HepG2 (cell line): ENCODE results near the gene TMEM183A. TPM values are rescaled to one million over a fixed set of nuclear protein-coding genes. Genes with fewer than 3 reads are reported as not detected.

Experiments used
- ATAC-seq: fragments of 200-7000 bp; cut with Tn5 transposase; 3 replicates; pipeline ENCODE4 v1.9.1; 2020; ENCODE audit warnings: mild to moderate bottlenecking, moderate library complexity
- BruUV-seq: library from RNA; stranded (reverse); fragments of 400-500 nt; replicated peaks from 2 replicates; lab custom pipeline; 2021; lab: Mats Ljungman, UMichigan
- CTCF ChIA-PET: fragments of 300-600 bp; formaldehyde crosslinking; extraction: SDS; loops from one replicate; lab custom pipeline; 2021; ENCODE audit warnings: low total read pairs, inconsistent platforms, low intra/inter-chr PET ratio; lab: Yijun Ruan, JAX
- POLR2A ChIA-PET: fragments of 350-600 bp; sonication (Branson Sonifier 250); formaldehyde crosslinking; loops from one replicate; lab custom pipeline; 2020; ENCODE audit warnings: antibody characterized with exemption, inconsistent platforms; lab: Yijun Ruan, JAX
- DNase-seq: peaks from one replicate; pipeline ENCODE4 v3.0.0-alpha.2; 2015; ENCODE audit warnings: low spot score
- FAIRE-seq: peaks from 3 replicates; lab custom pipeline; 2011; peaks lifted over from hg19 to GRCh38; lab: Jason Lieb, UNC
- H2AFZ ChIP-seq: one replicate; pipeline ENCODE4 v1.6.1; 2011; ENCODE audit warnings: low read length, inconsistent platforms
- H3K27ac ChIP-seq: fragments of 300-600 bp; 3 replicates; pipeline ENCODE4 v1.8.0; 2011; ENCODE audit warnings: mixed run types, mild to moderate bottlenecking, mixed read lengths, low read length, inconsistent platforms; ENCODE audit not compliant: insufficient read depth; ENCODE audit errors: extremely low read length
- H3K27me3 ChIP-seq, 2 experiments: fragments of 200-600 bp in 1 of 2; 2 replicates in 1 of 2; 3 replicates in 1 of 2; pipeline versions ENCODE4 v1.6.0 to v1.8.0; 2011; ENCODE audit warnings: low read length in 2 of 2, mild to moderate bottlenecking in 2 of 2, moderate library complexity in 2 of 2, inconsistent platforms in 1 of 2; ENCODE audit not compliant: insufficient read depth in 2 of 2, control insufficient read depth in 1 of 2
- H3K36me3 ChIP-seq, 2 experiments: fragments of 200-600 bp in 1 of 2; replicated peaks in 1 of 2; 2 replicates in 1 of 2; 3 replicates in 1 of 2; pipeline versions ENCODE4 v1.5.1 to v1.8.0; 2011; ENCODE audit warnings: low read length in 2 of 2, inconsistent platforms in 1 of 2; ENCODE audit not compliant: insufficient read depth in 2 of 2, control insufficient read depth in 1 of 2
- H3K4me1 ChIP-seq: 2 replicates; pipeline ENCODE4 v1.5.1; 2012; ENCODE audit warnings: low read length, inconsistent platforms; ENCODE audit not compliant: insufficient read depth
- H3K4me2 ChIP-seq: 2 replicates; pipeline ENCODE4 v1.6.0; 2011; ENCODE audit warnings: low read depth, low read length, inconsistent platforms
- H3K4me3 ChIP-seq, 3 experiments: fragments of 200-600 bp in 1 of 3; sonication (generic), shearing (Covaris generic) in 1 of 3; replicated peaks in 1 of 3; 2 replicates each; pipeline ENCODE4 v1.5.1; 2011 to 2016; ENCODE audit warnings: low read length in 3 of 3, inconsistent platforms in 2 of 3, low read depth in 2 of 3, mild to moderate bottlenecking in 2 of 3, control low read depth in 1 of 3, mixed read lengths in 1 of 3; ENCODE audit not compliant: insufficient read depth in 1 of 3
- H3K79me2 ChIP-seq: one replicate; pipeline ENCODE4 v1.6.1; 2011; ENCODE audit warnings: low read length, inconsistent platforms; ENCODE audit not compliant: insufficient read depth
- H3K9ac ChIP-seq: 2 replicates; pipeline ENCODE4 v1.6.0; 2011; ENCODE audit warnings: mild to moderate bottlenecking, low read depth, low read length, inconsistent platforms; ENCODE audit not compliant: insufficient read depth
- H3K9me3 ChIP-seq: 2 replicates; pipeline ENCODE4 v1.5.1; 2012; ENCODE audit warnings: mild to moderate bottlenecking, low read length
- H4K20me1 ChIP-seq: 2 replicates; pipeline ENCODE4 v1.6.0; 2011; ENCODE audit warnings: inconsistent platforms, mild to moderate bottlenecking, low read length, moderate library complexity; ENCODE audit not compliant: insufficient read depth
- AKAP8 ChIP-seq: sonication (generic); formaldehyde crosslinking; IDR thresholded peaks from 2 replicates; pipeline ENCODE4 v1.5.1; 2020; ENCODE audit warnings: mild to moderate bottlenecking, missing genetic modification reagents
- ATF2 ChIP-seq: sonication (generic); formaldehyde crosslinking; IDR thresholded peaks from 2 replicates; pipeline ENCODE4 v1.4.0; 2020; ENCODE audit warnings: missing genetic modification reagents
- BHLHE40 ChIP-seq: IDR thresholded peaks from 2 replicates; pipeline ENCODE4 v1.6.1; 2011; ENCODE audit warnings: low read length, improper control_type of control experiment
- CHD2 ChIP-seq: IDR thresholded peaks from 2 replicates; pipeline ENCODE4 v1.6.1; 2011; ENCODE audit warnings: low read depth, low read length, improper control_type of control experiment
- E2F2 ChIP-seq: sonication (generic); formaldehyde crosslinking; IDR thresholded peaks from 2 replicates; pipeline ENCODE4 v1.4.0; 2020; ENCODE audit warnings: missing genetic modification reagents, borderline replicate concordance
- GFI1 ChIP-seq: sonication (generic); formaldehyde crosslinking; IDR thresholded peaks from 2 replicates; pipeline ENCODE4 v1.5.0; 2020; ENCODE audit warnings: missing genetic modification reagents, mild to moderate bottlenecking, borderline replicate concordance
- IRF1 ChIP-seq: sonication (generic); formaldehyde crosslinking; IDR thresholded peaks from 2 replicates; pipeline ENCODE4 v1.4.0; 2020; ENCODE audit warnings: low read depth, mild to moderate bottlenecking, missing genetic modification reagents
- MEIS2 ChIP-seq: sonication (generic); formaldehyde crosslinking; IDR thresholded peaks from 2 replicates; pipeline ENCODE4 v1.9.0; 2021; ENCODE audit warnings: mild to moderate bottlenecking, missing genetic modification reagents
- NCOA5 ChIP-seq: sonication (generic); formaldehyde crosslinking; IDR thresholded peaks from 2 replicates; pipeline ENCODE4 v1.4.0; 2020; ENCODE audit warnings: missing genetic modification reagents
- NFKBIZ ChIP-seq: IDR thresholded peaks from 2 replicates; pipeline ENCODE4 v1.6.1; 2018; ENCODE audit warnings: missing genetic modification reagents, missing compliant biosample characterization
- PHF8 ChIP-seq: sonication (generic); formaldehyde crosslinking; IDR thresholded peaks from 2 replicates; pipeline ENCODE4 v1.5.0; 2020; ENCODE audit warnings: missing genetic modification reagents
- SAFB2 ChIP-seq: sonication (generic); formaldehyde crosslinking; IDR thresholded peaks from 2 replicates; pipeline ENCODE4 v1.5.1; 2020; ENCODE audit warnings: missing genetic modification reagents, low read depth, mild to moderate bottlenecking, borderline replicate concordance
- SIX1 ChIP-seq: sonication (generic); formaldehyde crosslinking; IDR thresholded peaks from 2 replicates; pipeline ENCODE4 v1.4.0; 2020; ENCODE audit warnings: missing genetic modification reagents, borderline replicate concordance
- TAF15 ChIP-seq: fragments of 200-400 bp; formaldehyde crosslinking; IDR thresholded peaks from one replicate; pipeline ENCODE4 v1.6.1; 2018; ENCODE audit warnings: mild to moderate bottlenecking, low read depth, low read length; ENCODE audit not compliant: poor library complexity, severe bottlenecking
- THAP11 ChIP-seq: IDR thresholded peaks from 2 replicates; pipeline ENCODE4 v1.6.1; 2016; ENCODE audit warnings: missing biosample characterization, missing genetic modification reagents
- ZNF124 ChIP-seq: sonication (generic); formaldehyde crosslinking; IDR thresholded peaks from 2 replicates; pipeline ENCODE4 v1.4.0; 2020; ENCODE audit warnings: missing genetic modification reagents
- ZNF468 ChIP-seq: sonication (generic); formaldehyde crosslinking; IDR thresholded peaks from 2 replicates; pipeline ENCODE4 v1.8.0; 2022; ENCODE audit warnings: mild to moderate bottlenecking, moderate library complexity, missing genetic modification reagents
- WGBS: methylation state at CpG from one replicate; pipeline ENCODE4 v1.1.6; 2017; ENCODE audit warnings: low lambda C conversion rate; 5-methylcytosine and 5-hydroxymethylcytosine counted together
- in situ Hi-C: cut with HindIII; loops from 2 replicates; pipeline ENCODE4 v1.10.0; 2017; ENCODE audit warnings: low pct_unique_long_range_greater_than_20kb; ENCODE audit not compliant: extremely low pct_ligation_motif_present
- intact Hi-C: fragments of 100-400 bp; cut with micrococcal nuclease; formaldehyde crosslinking; loops from one replicate; pipeline ENCODE4 v1.10.0; 2022; ENCODE audit not compliant: unreplicated experiment
- polyA plus RNA-seq, 8 experiments: library from polyadenylated mRNA; depleted of rRNA in 3 of 8; stranded (reverse) in 7 of 8; unstranded in 1 of 8; fragments of >200 nt; fragmentation: Illumina TruSeq in 4 of 8; extraction: Trizol in 4 of 8; gene quantifications; 2 replicates each; pipeline versions ENCODE4 v1.2.1 to v1.2.3, GENCODE V29; 2011 to 2016; ENCODE audit warnings: low read depth in 4 of 8, missing spikeins in 1 of 8, mixed read lengths in 1 of 8; ENCODE audit not compliant: insufficient read depth in 1 of 8
- total RNA-seq, 5 experiments: library from RNA; depleted of rRNA; stranded (reverse); fragments of >200 nt; fragmentation: Illumina TruSeq; extraction: Trizol; gene quantifications; 2 replicates each; pipeline ENCODE4 v1.2.3, GENCODE V29; 2016; ENCODE audit warnings: low read depth in 1 of 5

The TMEM183A gene
- total and polyA plus RNA-seq, 2 of the 13 experiments (the other 11 are each of a cell fraction or from before 2014, with no cell fraction given) = 59.7 to 82.0 TPM

- Histone ChIP-seq H3K27ac (no peak overlapping the region), H3K4me3 (no peak overlapping the region), H3K4me2 (no peak overlapping the region), H4K20me1 (no peaks in the 10 kb centered on the region), H3K36me3 (no peaks in the 10 kb centered on the region), H3K9ac (no peak overlapping the region), H3K27me3 (peaks cover 4 to 39% of the 10 kb centered on the region in 2 experiments), H3K9me3 (no peaks in the 10 kb centered on the region), H2AFZ (no peak overlapping the region), H3K4me1 (no peaks in the 10 kb centered on the region), H3K79me2 (no peaks in the 10 kb centered on the region)
- DNase-seq (no peak), FAIRE-seq (no peak), ATAC-seq (no peak)
- WGBS = 41% methylated on average over 10 of the region's 15 CpGs
- TF ChIP-seq PHF8 (no peak), AKAP8 (CRISPR knock-in tag) (no peak), MEIS2 (CRISPR knock-in tag) (no peak), GFI1 (CRISPR knock-in tag) (no peak), BHLHE40 (no peak), ATF2 (CRISPR knock-in tag) (no peak), IRF1 (no peak), CHD2 (no peak), TAF15 (no peak), E2F2 (CRISPR knock-in tag) (no peak), SIX1 (CRISPR knock-in tag) (no peak), ZNF124 (CRISPR knock-in tag) (no peak), NFKBIZ (CRISPR knock-in tag) (no peak), THAP11 (no peak), NCOA5 (CRISPR knock-in tag) (no peak), ZNF468 (no peak), SAFB2 (CRISPR knock-in tag) (no peak)
- intact Hi-C loops (no loop called here), in situ Hi-C loops (no loop called here)
- POLR2A ChIA-PET = no interaction called here
- no TSS peak for BruUV-seq
- CTCF ChIA-PET = no interaction called here
These were observed 39.9 kb downstream of the TMEM183A start for GRCh38 chr1:203046984-203047630.
